HL-60/S4 (cell line): Measurements from ENCODE around the gene CCSER2.
"Not testable (repeated sequence)": the region's sequence is repeated elsewhere in the genome, so short reads cannot be mapped to it uniquely, and the experiment has no call there.

Experiments
- in situ Hi-C: fragments of 300-500 bp; cut with MboI; formaldehyde crosslinking; loops from 2 replicates; pipeline ENCODE4 v1.14.3; 2022; ENCODE audit warnings: low sequenced_read_pairs

CCSER2 gene

DNA sequence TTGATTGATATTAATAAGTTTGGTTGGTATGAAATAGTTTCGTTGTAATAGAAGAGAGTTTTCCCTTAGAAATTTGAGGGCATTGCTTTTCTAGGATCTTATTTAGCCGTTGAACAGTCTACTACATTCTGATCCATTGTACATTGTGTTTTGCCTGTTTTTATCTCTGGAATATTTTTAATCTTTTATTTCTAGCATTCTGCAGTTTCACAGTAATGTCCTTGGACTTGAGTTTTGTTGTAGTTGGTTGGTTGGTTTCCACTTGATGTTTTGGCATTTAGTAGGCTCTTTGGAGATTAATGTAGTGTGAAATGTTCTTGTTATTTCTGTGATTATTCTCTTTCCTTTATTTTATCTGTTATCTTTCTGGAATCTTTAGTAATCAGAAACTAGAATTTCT is 112.4 kb downstream of the CCSER2 start:
- in situ Hi-C loops: no loop called here

DNA sequence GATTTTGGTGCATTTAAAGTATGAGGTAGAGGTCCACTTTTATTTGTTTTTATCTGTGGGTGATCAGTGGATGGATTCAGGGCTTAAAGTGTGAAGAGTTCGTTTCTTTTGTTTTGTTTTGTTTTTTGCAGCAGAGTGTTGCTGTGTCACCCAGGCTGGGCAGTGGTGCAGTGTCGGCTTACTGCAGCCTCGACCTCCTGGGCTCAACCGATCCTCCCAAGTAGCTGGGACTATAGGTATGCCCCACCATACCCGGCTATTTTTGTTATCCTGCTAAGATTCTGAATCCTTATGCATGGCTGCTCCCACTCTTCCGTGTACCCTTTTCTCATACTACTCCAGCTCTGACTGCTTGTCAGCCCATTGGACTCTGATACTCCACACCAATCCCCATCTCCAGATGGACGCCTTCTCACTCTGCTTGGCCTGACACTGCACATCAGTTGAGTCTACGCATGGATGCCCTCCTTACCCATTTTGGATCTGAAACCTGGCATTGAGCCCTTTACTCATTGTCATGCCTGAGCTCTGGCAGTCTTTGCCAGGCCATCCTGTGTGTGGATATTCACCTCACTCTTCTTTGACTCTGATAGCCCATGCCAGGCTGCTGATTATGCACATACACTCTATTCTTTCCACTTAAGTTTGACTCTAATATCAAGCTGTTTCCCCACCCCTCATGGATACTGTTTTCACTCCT is 119.5 kb downstream of the CCSER2 start:
- in situ Hi-C loops: no loop called here

DNA sequence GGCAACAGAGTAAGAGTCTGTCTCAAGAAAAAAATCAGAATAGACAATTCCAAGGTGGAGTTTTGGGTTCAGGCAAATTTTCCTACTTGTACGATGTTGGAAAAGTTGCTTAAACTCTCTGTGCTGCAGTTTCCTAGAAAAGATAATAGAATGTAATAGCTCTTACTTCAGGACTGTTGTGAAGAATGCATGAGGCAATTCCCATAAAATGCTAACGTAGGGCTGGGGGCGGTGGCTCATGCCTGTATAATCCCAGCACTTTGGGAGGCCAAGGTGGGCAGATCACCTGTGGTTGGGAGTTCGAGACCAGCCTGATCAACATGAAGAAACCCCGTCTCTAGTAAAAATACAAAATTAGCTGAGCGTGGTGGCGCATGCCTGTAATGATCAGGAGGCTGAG is 121.0 kb downstream of the CCSER2 start:
- in situ Hi-C loops: not testable (repeated sequence)

DNA sequence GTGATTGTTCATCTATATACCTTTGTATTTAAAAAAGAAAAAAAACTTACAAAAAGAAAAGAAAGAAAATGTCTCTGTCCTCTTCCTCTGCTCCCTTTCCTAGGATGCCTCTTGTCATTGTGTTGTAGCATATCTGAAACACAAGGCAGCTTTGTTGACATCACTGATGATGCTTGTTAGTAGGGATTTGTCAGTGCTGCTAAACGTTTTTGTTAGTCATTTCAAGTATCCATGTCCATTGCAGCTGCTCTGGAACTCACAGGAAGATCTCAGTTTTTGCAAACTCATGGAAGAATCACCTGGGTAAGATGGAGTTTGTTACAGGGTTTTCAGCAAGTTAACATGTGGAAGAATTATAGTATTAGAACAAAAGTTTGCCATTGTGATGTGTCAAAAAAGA is 123.6 kb downstream of the CCSER2 start:
- in situ Hi-C loops: no loop called here

DNA sequence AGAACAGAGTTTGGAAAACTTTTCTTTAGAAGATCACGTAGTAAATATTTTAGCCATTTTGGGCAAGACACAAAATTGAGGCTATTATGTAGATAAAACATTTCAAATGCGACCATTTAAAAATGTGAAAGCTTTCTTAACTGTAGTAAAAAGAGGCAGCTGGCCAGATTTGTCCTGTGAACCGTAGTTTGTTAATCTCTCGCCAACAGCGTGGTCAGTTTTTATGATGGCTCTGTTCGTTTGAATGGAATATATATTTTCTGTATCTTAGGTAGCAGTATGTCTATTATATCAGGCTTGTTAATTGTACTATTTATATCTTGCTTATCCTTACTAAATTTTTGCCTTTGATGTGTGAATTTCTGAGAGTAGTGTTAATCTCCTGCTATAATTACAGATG is 124.9 kb downstream of the CCSER2 start:
- in situ Hi-C loops: no loop called here

DNA sequence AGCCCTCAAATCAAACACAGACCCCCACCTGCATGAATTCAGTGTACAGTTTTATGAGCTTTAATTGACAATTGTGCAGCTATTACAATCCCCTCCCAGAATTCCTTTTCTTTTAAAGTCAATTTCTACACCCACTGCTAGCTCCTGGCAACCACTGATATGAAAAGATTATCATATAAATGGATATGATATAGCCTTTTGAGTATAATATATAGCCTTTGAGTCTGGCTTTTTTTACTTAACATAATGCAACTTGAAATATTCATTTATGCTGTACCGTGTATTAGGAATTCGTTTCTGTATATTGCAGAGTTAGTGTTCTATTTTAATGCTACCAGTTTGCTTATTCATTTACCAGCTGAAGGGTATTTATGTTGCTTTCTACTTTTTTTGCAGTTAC is 127.7 kb downstream of the CCSER2 start:
- in situ Hi-C loops: no loop called here

DNA sequence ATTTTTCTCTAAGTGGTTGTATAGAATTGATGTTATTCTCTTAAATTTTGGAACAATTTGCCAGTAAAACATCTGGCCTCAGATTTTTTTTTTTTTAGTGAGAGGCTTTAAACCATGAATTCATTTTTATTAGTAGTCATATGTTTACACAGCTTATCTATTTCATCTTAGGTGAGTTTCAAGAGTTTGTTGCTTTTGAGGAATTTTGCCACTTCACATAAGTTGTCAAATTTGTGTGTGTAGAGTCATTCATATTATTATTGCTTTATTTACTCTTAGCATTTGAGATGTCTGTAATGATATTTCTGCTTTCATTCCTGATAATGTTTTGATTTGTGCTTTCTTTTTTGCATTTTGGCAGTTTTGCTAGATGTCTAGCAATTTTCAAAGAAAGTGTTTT is 132.1 kb downstream of the CCSER2 start:
- in situ Hi-C loops: no loop called here

DNA sequence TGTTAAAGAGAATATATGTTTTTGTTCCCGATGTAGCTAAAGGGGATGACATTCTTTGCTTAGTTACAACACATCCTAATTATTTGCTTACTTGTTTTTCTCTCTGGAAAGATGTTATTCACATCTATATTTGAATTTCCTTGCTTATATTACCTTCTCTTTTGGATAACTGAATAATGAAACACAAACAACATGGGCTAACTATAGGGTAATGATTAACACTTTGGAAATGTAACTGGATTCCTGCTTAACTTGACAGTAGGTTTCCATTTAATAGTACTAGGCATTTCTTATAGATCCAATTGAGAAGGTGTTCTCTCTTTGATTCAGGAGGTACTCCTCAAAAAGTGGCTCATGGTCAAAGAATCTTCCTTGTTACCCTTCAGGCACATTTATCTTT is 141.1 kb downstream of the CCSER2 start:
- in situ Hi-C loops: no loop called here

DNA sequence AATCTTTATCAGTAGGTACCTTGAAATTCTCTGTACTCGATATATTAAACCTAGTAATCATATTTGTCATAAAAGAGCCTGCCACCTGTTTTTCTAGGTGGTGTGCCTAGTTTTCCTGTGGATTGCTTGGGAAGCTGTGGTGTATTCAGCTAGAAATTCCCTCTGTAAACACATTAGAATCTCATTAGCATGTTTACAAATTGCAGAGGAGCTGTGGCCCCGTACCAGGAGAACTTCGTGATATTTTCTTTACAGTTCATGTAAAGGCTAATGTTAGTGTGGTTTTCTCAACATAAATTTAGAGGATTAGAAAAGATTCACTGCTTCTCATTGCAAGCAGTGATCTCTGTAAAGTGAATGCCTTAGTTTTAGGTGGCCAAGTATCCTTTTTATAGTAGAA is 144.7 kb downstream of the CCSER2 start:
- in situ Hi-C loops: no loop called here

DNA sequence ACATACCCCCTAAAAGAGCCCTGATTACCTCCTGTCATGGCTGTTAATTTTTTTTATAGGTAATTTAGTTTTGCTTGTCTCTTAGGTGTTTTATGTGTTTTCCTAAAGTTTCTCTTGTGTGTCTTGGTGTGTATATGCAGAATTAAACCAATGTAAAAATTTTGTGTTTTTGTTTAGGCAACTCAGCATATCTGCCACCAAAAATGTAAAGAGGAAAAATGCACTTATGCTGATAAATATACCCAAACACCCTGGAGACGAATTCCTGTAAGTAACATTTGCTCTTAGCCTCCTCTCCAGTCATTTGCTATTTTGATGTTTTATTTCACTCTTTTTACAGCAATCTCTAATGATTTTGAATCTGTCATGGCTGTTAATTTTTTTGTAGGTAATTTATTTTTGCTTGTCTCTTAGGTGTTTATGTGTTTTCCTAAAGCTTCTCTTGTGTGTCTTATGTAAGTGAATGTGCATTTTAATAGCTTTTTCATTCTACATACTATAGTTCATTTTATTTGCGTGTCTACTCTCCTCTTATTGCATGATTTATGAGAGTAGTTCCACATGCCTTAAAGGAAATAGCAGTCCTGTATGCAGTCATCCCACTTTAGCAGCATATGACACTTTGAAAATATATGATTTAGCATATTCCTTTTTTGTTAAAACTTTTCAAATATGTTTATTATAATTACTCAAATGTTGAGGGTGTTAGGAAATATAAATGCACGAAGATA is 149.2 kb downstream of the CCSER2 start:
- in situ Hi-C loops: no loop called here

DNA sequence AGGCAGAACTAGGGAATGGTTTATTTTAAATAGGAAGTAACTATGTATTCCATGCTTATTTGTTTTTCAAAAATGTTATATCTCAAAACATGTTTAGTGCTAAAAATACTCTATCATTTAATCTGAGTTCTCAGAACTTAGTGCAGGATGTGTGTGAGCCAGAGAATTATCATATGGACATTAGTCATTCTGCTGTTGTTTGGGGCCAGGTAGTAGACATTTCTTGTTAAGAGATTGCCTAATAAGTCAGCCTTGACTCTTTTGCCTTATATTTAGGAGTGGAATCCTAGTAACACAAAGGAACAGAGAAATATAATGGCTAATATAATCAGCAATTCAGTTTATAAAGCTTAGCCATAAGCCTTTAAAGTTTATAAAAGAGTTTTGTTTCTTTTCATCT is 149.8 kb downstream of the CCSER2 start:
- in situ Hi-C loops: no loop called here

DNA sequence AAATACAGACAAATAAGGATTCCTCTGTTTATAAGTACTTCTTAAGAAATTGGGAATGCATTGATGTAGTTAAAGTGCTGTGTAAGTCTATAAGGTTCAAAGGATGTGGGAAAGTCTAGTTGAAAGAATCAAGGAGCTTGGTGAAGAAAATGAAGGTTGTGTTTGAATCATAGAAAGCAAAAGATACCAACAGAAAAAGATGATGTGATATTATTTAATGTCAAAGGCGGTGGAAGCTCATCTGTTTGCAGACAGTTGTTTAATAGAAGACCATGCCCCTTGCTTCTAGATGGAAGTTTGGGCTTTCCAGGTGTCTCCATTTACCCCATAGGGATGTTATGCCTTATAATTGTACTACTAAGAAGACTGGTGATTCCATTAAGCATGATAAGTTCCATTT is 150.3 kb downstream of the CCSER2 start:
- in situ Hi-C loops: no loop called here

DNA sequence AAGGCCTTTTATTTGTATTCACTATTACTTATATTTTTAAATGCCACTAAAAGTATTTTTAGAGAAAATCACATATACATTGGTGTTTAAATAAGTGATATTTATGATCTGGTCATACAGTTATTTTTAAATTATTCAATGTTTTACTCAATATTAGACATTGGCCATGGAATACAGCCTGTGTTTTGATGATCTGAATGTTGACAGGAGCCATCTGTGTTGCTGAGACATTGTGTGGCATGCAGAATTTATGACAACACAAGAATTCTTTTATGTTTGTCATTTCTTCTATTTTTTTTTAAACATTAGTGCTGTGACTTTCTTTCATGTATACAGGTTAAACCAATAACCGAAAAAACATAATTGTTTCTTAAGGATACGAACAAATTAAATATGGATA is 156.2 kb downstream of the CCSER2 start:
- in situ Hi-C loops: no loop called here

DNA sequence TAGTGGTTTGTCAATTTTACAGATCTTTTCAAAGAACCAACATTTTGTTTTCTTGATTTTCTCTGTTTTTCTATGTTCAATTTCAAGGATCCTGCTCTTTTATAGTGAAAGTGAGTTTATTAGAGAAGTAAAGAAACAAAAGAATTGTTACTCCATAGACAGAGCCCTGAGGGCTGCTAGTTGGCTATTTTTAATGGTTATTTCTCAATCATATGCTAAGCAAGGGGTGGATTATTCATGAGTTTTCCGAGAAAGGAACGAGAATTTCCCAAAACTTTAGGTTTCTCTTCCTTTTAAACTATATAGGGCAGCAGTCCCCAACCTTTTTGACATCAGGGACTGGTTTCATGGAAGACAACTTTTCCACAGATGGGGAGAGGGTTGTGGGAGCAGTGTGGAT is 165.0 kb downstream of the CCSER2 start:
- in situ Hi-C loops: no loop called here

DNA sequence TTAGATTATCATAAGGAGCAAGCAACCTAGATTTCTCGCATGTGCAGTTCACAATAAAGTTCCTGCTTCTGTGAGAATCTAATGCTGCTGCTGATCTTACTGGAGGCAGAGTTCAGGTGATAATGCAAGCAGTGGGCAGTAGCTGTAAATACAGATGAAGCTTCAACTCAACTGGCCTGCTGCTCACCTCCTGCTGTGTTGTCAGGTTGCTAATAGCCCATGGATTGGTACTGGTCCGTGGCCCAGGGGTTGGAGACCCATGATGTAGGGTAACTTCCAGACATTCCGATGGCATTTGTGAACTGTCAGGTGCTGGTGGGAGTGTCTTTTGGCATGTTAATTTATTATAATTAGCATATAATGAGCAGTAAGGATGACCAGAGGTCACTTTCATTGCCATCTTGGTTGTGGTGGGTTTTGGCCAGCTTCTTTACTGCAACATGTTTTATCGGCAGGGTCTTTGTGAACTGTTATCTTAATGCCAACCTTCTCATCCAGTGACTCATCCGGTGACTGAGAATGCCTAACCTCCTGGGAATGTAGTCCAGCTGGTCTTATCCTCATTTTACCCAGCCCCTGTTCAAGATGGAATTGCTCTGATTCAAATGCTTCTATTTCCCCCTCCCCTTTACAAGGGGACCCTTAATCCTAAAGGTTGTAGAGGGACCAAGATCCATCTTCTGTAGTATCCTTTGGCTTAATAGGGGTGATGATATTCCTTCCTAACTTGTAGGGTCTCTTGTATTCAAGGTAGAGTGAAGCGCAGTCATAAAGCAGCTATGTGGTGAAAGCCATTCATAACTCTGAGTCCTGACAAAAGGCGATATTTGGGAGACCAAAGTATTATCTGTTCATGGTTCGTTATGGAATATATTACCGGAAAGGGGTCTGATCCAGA is 165.8 kb downstream of the CCSER2 start:
- in situ Hi-C loops: no loop called here

DNA sequence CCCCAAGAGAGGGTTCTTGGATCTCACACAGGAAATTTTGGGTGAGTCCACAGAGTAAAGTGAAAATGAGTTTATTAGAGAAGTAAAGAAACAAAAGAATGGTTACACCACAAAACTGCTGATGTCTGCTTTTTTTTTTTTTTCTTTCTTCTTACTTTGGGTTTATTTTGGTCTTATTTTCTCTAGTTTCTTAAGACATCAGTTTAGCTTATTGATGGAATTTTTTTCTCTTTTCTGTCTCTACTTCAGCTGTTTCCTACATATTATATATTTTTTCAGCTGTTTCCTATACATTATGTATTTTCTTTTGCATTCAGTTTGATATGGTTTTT is 166.4 kb downstream of the CCSER2 start:
- in situ Hi-C loops: no loop called here

DNA sequence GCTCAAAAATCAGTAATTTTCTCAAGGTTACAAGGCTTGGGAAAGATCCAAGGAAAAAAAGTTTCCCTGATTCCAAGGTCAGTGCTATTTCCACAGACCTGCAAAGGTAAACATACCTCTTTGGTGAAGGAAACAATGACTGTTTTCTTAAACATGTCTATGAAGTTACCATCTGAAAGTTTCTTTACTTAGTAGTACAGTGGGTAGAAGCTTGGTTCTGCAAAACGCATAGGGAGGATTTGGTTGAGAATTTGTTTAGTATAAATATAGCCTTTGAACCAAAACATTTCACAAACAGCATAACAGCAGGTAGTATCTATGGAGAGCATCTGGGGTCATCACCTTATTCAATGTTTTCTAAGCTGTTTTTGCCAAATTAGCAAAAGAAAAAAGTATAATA is 169.6 kb downstream of the CCSER2 start:
- in situ Hi-C loops: no loop called here

DNA sequence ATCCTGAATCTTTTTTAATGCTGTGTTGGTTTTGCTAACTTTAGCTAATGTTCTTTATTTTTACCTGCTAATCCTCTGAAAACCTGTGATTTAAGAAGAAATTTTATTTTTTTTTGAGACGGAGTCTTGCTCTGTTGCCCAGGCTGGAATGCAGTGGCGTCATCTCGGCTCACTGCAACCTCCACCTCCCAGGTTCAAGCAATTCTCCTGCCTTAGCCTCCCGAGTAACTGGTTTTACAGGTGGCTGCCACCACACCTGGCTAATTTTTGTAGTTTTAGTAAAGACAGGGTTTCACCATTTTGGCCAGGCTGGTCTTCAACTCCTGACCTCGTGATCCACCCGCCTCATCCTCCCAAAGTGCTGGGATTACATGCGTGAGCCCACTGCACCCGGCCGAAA is 170.7 kb downstream of the CCSER2 start:
- in situ Hi-C loops: not testable (repeated sequence)

DNA sequence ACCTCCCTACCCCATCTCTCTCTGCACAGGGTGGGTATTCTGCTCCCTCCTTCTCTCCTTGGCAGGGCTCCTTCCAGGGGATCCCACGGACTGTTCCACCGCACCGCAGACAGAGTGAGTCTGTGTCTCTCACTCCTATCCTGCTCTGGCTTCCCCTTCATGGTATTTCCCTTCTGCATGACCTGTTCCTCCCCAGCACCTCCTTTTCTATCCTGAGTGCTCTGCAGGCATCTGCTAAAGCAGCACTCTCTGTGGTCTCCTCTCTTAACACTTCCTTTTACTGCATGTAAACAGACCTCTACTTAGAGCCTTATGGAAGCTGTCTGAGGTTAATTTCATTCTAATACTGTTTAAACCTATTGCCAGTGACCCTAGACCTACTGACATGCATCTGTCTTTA is 171.5 kb downstream of the CCSER2 start:
- in situ Hi-C loops: no loop called here

DNA sequence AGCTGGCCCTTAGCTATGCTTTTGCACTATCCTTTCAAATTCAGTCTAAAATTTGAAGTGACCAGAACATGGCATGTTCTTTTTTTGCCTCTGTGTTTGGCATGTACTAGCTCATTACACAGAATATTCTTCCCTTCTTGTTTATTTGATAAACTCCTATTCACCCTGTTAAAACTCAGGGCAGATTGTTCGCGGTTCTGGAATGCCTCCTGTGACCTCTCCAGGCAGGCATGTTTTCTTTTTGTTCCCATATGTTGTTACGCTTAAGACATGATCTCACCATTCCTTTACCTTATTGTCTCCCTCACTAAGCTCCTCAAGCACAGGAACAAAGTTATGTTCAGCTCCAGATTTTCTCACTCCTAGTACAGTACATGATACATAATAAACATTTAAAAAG is 181.7 kb downstream of the CCSER2 start:
- in situ Hi-C loops: no loop called here

DNA sequence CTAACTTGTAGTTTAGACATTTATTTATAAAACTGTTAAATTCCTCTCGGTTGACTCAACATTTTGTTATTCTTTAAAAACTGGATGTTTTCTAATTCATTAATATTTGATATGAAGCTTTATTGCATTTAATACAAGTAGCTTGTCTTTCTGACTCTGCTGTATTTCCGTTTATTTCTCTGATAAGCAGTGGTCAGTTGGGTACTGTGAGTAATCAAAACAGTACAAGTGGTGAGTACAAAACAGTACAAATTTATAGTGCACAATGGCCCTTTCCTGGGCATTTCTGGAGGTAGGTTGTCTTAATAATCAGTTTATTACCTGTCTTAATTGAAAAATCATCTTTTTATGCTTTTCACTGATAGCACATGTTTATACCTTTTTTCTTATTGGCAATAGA is 182.7 kb downstream of the CCSER2 start:
- in situ Hi-C loops: no loop called here

DNA sequence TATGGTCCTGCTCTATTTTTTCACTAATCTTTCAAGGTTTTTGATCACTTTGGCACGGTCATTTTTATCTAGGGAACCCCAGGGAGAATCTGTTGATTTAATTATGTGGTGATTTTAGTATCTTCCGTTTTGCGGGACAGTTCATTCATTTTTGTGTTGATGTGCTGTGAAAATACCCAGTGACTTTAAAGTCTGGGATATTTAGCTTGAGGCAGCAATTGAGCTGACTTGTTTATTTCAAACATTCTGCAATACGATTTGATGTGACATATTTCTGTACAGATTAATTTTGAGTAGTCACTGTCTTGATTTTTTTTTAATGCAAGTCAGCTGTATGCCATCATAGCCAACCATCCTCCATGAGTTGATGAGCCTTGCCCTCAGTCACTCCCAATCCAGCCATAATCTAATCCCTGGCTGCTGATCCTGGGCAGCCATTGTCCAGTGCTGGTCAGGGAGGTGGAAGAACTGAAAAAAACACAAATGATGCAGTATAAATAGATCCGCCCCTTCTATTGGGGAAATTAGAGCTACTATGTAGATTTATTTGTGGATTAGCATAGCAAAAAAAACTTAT is 183.4 kb downstream of the CCSER2 start:
- in situ Hi-C loops: no loop called here
